HG03108 (cell line): ENCODE measurements around the gene TM7SF3.
A peak's percentile ranks its signal among the peaks of the same experiment; 100 is the strongest.
"Not testable (repeated sequence)": the region's sequence is repeated elsewhere in the genome, so short reads cannot be mapped to it uniquely, and the experiment has no call there.

Experiments used
- ATAC-seq: cut with Tn5 transposase; IDR thresholded peaks from one replicate; pipeline ENCODE4 v1.9.1; 2021; ENCODE audit warnings: moderate library complexity; ENCODE audit not compliant: unreplicated experiment

TM7SF3 gene

DNA sequence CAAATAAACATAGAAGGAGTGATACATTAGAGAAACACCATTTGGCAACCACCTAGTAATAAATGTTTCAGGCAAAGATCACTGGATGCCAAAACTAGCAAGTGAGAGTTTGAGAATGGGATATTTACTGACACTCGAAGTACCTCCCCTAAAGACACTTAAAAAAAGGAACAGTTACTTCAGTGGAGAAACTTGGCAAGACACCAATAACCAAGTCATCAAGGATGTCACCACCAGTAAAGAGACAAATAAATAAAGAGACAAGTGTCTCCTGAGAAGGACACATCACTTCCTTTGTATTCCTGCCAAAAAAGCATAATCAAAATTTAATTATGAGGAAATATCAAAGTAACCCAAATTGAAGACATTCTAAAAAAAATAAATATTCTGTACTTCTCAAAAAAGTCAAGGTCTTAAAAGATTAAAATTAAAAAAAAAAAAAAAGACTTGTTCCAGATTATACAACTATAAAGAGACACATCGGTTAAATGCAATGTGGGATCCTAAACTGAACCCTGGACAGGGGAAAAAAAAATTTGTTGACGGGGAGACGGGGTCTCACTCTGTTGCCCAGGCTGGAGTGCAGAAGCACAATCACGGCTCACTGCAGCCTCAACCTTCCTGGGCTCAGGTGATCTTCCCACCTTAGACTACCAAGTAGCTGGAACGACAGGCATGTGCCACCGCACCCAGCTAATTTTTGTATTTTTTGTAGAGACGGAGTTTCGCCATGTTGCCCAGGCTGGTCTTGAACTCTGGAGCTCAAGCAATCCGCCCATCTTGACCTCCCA is 26.4 kb downstream of the TM7SF3 start:
- no peak for ATAC-seq

DNA sequence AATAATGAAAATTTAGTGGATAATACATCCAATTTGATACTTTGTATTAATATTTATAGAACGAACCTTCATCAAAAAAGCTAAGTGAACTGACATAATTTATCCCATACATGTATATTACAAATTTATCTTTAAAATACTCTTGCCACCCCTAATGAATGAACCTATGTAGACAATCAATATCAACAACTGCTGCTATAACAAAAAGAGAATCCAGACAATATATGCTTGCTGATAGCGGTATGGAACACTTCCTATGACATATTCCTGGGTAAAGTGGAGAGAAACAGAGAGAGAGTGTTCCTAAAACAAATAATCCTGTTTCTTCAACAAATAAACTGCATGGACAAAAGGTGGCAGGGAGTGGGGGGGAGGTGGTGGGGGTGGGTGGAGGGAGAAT is 31.3 kb downstream of the TM7SF3 start:
- no peak for ATAC-seq

DNA sequence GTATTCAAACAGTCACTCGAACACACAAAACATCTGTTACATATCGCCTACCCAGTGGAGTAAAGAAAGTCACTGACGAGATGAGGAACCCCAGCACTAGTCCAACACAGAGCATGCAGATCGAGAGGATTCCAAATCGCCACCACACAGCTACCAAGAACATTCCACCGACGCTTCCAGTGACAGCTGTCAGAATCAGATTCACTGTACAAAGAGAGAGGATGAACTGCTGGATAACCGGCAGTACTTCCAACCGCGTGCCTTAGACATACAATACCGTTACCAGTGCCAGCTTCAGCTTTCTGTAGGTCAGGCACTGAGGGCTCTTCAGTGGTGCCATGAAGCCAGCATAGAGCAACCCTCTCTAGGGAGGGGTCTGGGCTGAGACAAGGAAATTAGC is 34.5 kb downstream of the TM7SF3 start:
- no peak for ATAC-seq

DNA sequence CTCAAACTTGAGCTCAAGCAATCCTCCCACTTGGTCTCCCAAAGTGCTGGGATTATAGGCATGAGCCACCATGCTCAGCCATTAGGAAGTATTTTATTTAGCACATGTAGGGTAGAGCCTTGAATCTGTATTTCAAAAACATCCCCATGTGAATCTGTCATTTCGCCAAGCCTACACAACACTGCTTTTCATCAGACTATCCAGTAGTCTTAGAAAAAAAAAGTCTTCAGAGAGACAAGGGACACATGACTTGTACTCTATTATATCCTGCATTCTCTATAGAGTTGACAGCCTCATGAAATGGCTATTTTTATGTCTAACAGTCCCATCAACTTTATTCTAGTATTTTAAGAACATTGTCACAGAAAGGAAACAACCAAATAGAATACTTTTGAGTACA is 35.4 kb downstream of the TM7SF3 start:
- ATAC-seq = no peak

DNA sequence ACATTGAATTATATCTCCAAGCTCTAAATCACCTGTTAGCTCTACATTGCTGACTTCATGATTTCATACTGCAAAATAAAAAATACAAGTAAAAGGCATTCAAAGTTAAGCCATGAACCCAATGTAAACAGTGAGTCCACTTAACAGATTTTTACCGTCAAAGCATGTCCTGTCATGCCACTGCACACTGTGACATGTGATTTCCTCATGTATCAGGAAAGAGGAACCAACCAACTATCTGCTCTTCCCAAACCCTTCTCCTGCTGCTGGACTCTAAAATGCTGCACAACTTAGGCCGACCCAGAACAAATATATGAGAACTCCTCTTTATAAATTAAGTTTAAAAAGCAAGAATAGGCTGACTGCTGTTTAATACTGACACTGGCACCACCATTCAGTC is 37.5 kb downstream of the TM7SF3 start:
- no peak for ATAC-seq

DNA sequence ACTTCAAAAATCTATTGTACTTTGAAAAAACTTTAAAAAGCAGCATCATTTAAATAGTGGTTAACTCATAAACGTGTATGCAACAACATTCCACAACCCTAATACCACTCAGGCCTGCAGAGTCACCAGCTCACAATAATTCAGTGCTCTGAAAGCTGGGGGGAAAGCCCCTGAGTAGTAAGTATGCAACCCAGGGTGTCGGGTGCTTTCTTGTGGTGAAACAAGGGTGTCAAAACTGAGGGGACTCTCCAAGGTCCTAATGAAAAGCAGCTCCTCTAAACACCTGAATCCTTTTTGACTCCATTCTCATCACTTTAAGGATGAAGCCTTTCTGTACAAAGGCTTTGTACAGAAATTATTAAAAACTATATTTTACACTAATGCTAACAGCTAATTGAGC is 42.2 kb downstream of the TM7SF3 start:
- ATAC-seq = peak; percentile 97

DNA sequence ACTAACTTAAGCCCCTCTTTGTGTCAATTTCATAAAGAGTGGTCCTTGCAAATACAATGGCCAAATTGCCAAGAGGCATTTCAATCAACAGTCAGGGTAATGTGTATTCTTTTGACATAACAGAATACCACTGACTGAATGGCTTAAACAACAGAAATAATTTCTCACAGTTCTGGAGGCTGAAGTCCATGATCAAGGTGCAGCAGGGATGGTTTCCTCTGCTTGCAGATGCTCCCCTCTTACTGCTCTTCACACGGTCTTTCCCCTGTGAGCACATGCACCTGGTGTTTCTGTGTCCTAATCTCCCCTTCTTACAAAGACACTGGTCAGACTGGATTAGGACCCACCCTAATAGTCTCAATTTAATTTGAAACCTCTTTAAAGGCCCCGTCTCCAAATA is 44.0 kb downstream of the TM7SF3 start:
- ATAC-seq = no peak

DNA sequence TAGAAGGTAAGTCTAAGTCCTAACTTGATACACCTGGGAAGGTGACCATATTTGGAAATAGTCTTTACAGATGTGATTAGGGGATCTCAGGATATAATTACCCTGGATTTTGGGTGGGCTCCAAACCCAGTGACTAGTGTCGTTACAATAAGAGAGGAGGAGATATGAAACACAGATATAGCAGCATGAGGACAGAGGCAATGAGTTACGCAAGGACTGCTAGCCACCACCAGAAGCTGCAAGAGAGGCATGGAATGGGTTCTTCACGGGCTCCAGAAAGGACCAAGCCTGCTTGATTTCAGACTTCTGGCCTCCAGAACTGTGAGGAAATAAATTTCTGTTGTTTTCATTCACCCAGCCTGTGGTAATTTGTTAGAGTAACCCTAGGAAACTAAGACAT is 47.3 kb downstream of the TM7SF3 start:
- ATAC-seq = no peak

DNA sequence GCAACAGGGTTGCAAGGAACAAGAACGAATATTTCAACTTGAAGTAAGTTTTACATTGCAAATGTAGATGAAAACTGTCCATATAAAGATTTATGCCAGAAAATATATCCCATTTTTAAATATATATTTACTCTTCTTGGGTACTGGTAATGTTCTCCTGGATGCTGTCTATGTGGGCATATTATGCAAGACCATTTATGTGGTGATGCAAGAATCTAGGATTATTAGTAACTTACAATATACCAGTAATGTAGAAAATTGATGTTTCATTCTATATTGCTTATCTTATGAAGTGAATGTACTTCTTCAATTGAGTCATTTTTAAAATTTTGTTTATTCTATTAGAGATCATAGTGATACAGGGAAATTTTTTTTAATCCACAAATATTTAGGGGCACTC is 50.8 kb downstream of the TM7SF3 start:
- no peak for ATAC-seq

DNA sequence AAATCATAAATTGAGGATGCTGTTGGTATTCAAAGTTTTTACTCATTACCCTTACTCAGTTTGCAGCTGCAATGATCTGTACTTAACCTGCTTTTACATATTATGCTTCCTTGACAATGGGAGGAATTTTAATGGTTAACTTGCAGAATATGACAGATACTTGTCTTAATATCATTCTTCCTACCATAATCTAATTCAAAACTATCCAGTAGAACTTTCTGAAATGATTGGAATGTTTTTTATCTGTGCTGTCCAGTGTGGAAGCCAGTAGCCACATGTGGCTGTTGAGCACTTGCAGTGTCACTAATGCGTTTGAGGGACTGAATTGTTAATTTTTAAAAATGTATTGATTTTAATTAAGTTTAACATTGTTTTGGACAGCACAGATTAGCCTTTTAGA is 52.4 kb downstream of the TM7SF3 start:
- ATAC-seq = no peak

DNA sequence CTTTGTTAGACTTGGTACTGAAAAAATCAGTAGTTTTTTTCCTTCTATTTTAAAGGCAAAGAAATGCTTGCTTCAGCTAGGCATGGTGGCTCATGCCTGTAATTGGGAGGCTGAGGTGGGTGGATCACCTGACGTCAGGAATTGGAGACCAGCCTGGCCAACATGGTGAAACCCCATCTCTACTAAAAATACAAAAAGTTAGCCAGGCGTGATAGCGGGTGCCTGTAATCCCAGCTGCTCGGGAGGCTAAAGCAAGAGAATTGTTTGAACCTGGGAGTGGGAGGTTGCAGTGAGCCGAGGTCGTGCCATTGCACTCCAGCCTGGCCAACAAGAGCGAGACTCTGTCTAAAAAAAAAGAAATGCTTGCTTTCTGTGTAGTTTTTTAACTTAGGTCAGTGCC is 52.8 kb downstream of the TM7SF3 start:
- ATAC-seq = not testable (repeated sequence)

DNA sequence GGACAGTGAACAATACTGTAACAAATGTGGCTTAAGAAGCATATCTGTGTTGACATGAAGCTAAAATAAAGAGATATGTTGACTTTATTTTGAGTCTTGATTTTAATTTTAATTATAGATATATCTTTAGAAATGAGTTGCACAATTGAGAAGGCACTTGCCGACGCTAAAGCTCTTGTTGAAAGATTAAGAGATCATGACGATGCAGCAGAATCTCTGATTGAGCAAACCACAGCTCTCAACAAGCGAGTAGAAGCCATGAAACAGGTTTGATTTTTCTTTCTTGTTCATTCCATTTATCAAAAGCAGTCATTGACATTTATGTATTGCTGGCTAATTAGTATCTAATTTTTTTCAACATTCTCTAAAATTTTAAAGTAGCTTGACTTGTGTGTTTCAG is 60.2 kb downstream of the TM7SF3 start:
- ATAC-seq = no peak

DNA sequence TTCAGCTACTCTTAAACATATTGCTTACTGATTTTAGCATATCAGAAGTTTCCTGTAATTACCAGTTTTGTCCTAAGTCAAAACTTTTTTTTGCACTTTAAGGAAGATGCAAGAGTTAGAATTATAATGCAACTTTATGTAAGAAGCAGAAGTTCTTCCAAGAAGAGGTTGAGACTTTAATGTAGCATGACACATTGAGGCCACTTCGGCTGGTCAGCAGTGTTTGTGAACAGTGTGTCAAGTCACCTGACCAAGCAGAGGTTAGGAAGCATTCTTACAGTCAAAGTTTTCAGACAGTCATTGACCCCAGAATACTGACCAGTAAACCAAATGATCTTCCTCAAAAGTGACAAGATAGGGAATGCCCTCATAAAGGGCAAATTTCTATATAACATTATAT is 60.7 kb downstream of the TM7SF3 start:
- ATAC-seq = no peak

DNA sequence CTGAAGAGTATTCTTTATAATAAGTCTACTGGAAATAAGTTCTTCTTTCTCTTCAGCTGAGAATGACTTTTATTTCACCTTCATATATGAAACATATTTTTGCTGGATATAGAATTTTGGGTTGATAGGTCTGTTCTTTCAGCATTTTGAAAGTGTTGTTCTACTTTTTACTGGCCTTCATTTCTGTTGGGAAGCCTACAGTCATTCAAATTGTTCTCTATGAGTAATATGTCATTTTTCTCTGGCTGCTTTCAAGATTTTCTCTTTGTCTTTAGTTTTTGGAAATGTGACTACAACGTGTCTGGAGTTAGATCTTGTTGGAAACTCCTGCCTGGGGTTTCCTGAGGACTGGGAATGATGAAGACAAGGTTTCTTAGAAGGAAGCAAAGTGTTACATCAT is 65.9 kb downstream of the TM7SF3 start:
- ATAC-seq = no peak

DNA sequence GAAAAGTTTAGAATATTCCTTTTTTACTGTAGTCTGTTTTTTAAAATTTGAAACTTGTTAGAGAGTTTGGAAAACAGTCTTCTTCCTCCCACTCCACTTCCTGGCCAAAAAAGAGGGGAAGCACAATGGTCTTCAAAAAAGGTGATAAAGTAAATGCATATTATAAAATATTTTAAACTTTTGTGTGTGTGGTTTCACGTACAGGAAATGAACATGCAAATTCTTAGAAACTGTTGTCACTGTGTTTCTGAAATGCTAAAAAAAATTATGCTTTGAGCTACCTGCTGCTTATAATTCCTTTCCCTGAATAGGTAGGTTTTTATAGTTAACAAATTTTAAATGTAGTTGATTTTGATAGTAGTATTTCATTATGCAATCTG is 73.0 kb downstream of the TM7SF3 start:
- ATAC-seq = no peak

DNA sequence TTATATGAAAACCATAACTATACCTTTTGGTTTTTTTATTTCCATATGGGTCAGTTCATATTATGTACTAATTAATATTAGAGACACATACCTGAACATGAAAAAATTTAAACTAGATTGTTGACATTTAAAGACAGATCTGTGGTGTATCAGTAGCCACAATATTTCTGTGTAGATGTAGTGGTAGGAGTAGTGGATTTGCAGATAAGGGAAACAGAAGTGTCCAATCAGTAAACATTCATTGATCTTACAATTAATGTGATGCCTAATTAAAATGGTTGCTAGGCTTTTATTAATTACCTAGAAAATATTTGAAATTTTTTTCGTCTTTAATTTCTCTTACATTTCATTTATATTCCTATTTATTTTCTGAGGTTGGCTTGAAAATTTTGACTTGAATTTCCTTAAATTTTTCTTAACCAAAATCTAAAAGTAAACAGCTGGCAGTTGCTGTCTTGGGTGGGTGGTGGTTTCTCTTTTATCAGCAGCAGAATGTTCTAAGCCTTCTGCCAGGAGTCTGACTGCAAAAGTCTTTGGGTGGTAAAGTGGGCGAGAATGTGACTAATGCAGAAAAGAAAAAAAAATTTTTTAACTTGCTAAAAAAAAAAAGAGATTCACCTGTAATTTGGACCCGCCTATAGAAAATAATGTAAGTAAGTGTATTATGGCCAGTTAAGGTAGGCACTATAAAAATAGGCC is 73.5 kb downstream of the TM7SF3 start:
- no peak for ATAC-seq

DNA sequence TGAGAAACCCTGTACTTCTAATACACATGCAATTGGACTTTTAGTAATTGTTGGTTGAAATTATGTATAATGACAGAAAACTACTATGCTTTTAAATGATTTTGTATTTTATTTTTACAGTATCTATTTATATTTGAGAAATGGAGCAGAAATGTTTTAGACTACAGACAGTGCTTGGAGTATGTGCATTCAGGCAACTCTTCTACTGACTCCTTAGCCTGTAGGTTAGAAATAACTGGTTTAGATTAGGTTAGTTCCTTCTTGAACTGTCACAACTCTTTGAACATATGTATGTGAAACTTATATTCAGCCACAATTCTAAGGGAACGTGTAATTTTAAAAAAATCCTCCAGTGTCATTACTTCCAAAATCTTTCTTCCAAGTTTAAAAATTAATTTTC is 74.2 kb downstream of the TM7SF3 start:
- ATAC-seq = no peak

DNA sequence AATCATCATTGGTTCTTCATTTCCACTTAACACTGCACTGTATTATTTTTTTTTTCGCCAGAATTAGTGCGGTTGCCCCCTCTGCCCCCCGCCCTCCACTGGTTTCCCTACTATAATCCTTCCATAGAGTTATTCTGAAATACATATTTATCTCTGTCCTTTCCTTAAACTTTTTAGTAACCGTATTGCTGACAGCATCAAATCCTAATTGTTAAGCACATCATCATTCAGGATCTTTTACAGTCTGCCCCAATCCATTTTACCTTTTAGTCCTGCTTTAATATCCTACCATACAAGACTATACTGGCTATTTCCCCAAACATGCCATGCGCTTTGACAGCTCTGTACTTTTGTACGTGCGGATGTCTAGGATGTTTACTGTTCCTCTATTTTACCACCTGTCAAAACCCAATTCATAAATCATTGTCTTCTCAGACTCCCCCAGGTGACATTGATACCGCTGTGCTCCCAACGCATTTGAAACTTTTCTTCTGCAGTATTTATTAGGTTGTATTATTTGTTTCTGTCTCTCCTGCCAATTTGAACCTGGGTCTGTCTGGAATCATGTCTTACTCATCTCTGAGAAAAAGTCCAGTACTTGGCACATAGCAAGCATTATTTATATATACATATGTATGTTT is 74.9 kb downstream of the TM7SF3 start:
- peak; percentile 22 for ATAC-seq

DNA sequence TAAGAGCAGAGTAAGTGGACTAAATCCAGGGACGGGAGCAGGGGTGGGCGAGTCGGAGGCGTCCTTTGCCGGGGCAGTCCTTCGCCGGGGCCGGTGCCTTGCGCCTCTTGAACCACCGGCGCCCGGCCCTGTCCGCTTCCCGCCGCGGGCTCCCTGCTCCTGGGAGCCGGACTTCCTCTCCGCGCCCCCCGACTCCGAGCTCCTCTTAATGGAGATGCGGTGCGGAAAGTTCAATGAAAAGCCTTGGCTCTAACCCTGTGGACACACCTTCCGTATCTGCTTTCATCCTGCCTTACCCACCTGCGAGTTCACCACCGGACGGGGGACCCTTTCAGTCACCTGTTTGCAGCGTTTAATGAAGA is 75.5 kb downstream of the TM7SF3 start:
- peak; percentile 3 for ATAC-seq

DNA sequence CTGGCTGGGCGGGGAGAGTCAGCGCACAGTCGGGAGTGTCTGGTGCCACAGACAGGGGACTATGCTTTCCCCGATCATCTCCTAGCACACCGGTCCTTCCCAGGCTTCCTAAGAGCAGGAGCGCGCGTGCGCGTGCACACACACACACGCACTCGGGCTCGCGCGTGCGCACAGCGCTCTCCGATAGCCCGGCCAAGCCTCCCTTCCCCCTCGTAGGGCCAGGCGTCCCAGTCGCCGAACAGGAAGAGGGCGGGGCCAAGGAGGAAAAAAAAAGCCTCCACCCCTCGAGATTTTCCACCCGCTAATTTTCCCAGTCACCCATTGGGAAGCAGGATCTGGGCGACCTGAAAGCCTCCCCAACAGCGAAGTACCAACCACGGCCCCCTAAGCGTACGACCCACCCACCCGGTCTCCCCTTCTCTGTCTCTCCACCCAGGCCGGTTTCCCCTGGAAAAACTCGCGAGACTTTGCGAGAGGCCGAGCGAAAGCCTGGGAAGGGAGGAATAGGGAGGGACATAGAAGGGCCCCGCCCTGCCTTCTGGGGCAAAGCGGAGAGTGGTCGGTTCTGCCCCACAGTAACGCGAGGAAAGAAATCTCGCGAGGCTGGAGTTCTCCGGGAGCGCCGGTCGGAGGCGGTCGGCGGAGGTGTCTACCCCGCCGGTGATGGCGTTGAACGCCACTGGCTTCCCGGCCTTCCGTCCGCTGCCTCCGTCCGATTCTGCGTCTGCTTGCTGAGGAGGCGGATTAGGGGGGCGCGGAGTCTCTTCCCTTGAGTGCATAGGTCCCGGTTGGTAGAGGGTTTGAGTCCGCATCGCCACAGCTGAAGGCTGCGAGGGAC is 76.1 kb downstream of the TM7SF3 start, which contains the start of the genes FGFR1OP2 and INTS13:
FGFR1OP2 (plus strand) TSS at position 608 of the 838 bp plus-strand sequence. CDS start 15,689 bp downstream, outside the sequence.
INTS13 (minus strand) TSS at position 119 of the 838 bp plus-strand sequence. CDS start 1,178 bp downstream, outside the sequence.
- ATAC-seq = peak; percentile 82

DNA sequence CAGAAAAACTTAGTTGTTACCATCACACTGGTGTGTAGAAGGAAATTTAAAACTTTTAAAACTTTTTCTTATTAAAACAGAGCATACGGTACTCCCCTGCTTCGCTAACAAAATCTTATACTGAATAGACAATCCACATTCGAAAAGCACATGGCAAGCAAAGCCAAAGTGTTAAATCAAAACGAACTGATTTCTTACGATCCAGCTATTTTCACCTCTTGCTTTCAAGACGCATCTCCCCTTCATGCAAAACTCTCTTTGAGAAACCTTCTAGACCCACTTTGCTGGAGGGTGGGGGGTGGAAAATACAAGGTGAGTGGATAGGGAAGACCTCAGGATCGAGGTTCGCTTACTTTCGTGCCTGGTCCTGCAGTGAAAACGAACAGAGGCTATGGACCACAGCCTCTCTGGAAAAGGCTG is 76.7 kb downstream of the TM7SF3 start:
- ATAC-seq = no peak
